ENCODE results near the gene SLC26A5. TPM values are rescaled to one million over a fixed set of nuclear protein-coding genes. Genes with fewer than 3 reads are reported as not detected.

SLC26A5 gene
- total RNA-seq, 4 donors from 2014 or later: not detected

DNA sequence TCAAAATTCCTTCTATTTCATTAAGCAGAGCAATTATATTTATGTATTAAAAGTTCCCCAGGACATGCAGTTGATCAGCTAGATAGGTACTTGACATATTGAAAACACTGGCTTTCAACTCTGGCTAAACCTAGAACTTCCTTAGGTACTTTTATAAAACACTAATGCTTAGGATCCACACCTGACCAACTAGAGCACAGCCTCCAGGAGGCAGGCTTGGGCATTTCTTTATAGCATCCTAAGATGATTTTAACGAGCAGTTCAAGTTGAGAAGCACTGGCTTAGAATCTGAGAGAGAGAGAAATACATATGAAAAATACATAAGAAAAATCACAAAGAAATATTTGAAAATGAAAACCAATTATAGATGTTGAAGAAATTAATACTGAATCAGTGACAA is 20.8 kb downstream of the SLC26A5 start:
- DNase-seq (no peak), ATAC-seq (no peak)
- intact Hi-C loops (cut with DNase I; ENCODE audit: low total_unique reads) (no loop called here), in situ Hi-C loops (cut with MboI; ENCODE audit: low sequenced_read_pairs in 4 of 4) (no loop called here)
- H3K27ac ChIP-seq: no peak overlapping the region
- TF ChIP-seq, protein P1, sequence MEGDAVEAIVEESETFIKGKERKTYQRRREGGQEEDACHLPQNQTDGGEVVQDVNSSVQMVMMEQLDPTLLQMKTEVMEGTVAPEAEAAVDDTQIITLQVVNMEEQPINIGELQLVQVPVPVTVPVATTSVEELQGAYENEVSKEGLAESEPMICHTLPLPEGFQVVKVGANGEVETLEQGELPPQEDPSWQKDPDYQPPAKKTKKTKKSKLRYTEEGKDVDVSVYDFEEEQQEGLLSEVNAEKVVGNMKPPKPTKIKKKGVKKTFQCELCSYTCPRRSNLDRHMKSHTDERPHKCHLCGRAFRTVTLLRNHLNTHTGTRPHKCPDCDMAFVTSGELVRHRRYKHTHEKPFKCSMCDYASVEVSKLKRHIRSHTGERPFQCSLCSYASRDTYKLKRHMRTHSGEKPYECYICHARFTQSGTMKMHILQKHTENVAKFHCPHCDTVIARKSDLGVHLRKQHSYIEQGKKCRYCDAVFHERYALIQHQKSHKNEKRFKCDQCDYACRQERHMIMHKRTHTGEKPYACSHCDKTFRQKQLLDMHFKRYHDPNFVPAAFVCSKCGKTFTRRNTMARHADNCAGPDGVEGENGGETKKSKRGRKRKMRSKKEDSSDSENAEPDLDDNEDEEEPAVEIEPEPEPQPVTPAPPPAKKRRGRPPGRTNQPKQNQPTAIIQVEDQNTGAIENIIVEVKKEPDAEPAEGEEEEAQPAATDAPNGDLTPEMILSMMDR (IDR thresholded peaks at IDR 0.05 in 4 of 5, conservative IDR thresholded peaks at IDR 0.05 in 1 of 5): no peak
- TF ChIP-seq POLR2A (IDR thresholded peaks at IDR 0.05): no peak
- no peak overlapping the region for H3K4me3 ChIP-seq
- H3K36me3 ChIP-seq: no peaks in the 10 kb centered on the region
- no peaks in the 10 kb centered on the region for H3K9me3 ChIP-seq
- H3K27me3 ChIP-seq: no peaks in the 10 kb centered on the region
- H3K4me1 ChIP-seq: no peaks in the 10 kb centered on the region

DNA sequence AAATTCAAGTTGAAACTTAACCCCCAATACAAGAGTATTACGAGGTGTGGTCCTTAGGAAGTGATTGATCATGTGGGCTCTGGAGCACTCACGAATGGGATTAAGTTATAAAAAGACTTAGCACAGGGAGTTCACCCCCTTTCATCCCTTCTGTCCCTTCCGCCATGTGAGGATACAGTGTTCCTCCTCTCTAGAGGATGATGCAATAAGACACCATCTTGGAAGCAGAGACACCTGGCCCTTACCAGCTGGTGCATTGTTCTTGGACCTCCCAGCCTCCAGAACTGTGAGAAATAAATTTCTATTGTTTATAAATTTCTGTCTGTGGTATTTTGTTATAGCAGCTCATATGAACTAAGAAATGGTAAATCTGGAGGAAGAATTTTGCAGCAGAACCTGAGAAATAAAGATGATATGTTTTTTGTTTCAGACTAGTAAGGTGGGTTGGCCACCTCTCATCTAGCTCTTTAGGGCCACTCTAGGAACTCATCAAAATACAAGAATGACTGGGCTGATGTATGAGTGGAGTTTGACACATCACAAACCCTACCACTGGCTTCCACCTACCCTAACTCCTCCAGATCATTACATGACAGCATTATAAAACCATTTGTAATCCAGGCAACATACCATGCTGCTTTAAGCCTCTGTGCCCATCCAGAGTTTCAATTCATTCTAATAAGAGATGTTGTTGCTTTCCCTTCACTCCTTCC is 22.4 kb downstream of the SLC26A5 start:
- no peak for ATAC-seq
- intact Hi-C loops (cut with DNase I; ENCODE audit: low total_unique reads) (no loop called here), in situ Hi-C loops (cut with MboI; ENCODE audit: low sequenced_read_pairs in 4 of 4) (no loop called here)
- no peak overlapping the region for H3K27ac ChIP-seq
- no peak for TF ChIP-seq POLR2A (IDR thresholded peaks at IDR 0.05)
- TF ChIP-seq, protein P1 (IDR thresholded peaks at IDR 0.05 in 4 of 5, conservative IDR thresholded peaks at IDR 0.05 in 1 of 5): no peak
- H3K27me3 ChIP-seq: no peaks in the 10 kb centered on the region
- no peaks in the 10 kb centered on the region for H3K36me3 ChIP-seq
- no peaks in the 10 kb centered on the region for H3K4me1 ChIP-seq
- H3K4me3 ChIP-seq: no peak overlapping the region
- H3K9me3 ChIP-seq: no peaks in the 10 kb centered on the region
- no peak for DNase-seq

DNA sequence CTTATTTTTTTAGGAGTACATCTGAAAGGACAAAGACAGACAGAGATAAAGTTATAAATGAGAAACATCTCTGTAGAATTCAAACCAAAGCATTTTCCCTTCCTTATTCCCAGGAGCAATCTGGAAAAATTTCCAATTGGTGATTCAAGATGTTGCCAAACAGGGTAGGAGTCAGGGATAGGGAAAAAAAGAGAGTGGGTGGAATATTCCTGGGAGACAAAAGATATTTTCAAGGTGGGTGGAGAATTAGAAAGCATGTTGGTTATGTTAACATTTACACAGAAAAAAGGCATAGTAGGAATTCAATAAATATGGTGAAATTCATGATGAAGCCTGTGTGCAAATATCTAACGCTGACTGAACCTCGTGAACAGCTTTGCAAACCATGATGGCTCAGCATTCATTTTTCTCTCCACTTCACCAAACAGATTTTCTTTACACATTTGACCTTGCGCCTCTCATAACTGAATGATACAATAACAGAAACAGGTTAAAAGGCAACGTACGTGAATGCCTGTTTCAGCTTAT is 25.1 kb downstream of the SLC26A5 start:
- no peaks in the 10 kb centered on the region for H3K9me3 ChIP-seq
- intact Hi-C loops (cut with DNase I; ENCODE audit: low total_unique reads) (no loop called here), in situ Hi-C loops (cut with MboI; ENCODE audit: low sequenced_read_pairs in 4 of 4) (no loop called here)
- DNase-seq: no peak
- ATAC-seq: no peak
- TF ChIP-seq, protein P1 (IDR thresholded peaks at IDR 0.05 in 4 of 5, conservative IDR thresholded peaks at IDR 0.05 in 1 of 5): no peak
- no peak for TF ChIP-seq POLR2A (IDR thresholded peaks at IDR 0.05)
- no peaks in the 10 kb centered on the region for H3K36me3 ChIP-seq
- no peaks in the 10 kb centered on the region for H3K4me1 ChIP-seq
- no peak overlapping the region for H3K27ac ChIP-seq
- H3K4me3 ChIP-seq: no peak overlapping the region
- no peaks in the 10 kb centered on the region for H3K27me3 ChIP-seq

DNA sequence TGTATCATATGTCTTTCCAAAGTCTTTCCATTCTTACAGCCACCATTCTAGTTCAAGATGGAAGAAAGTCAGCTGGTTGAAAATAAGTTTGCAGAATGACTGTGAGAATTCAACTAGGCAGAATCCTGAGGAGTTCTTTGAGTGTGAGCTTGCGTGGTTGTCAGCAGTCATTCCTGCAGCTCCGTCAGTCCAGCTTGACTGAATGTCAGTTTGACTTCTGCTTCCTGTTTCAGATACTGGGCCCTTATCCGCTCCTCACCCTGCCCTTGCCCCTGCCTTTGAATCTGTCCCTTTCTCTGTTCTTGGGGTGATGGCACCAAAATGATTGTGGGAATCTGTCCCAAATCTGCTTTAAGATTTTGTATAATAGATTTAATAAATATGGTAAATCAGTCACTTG is 27.8 kb downstream of the SLC26A5 start:
- DNase-seq (no peak), ATAC-seq (no peak)
- intact Hi-C loops (cut with DNase I; ENCODE audit: low total_unique reads): no loop called here
- H3K27ac ChIP-seq: no peak overlapping the region
- in situ Hi-C loops (cut with MboI; ENCODE audit: low sequenced_read_pairs in 4 of 4): no loop called here
- TF ChIP-seq, protein P1 (IDR thresholded peaks at IDR 0.05 in 4 of 5, conservative IDR thresholded peaks at IDR 0.05 in 1 of 5): no peak
- no peak overlapping the region for H3K4me3 ChIP-seq
- no peaks in the 10 kb centered on the region for H3K4me1 ChIP-seq
- no peaks in the 10 kb centered on the region for H3K9me3 ChIP-seq
- H3K36me3 ChIP-seq: no peaks in the 10 kb centered on the region
- H3K27me3 ChIP-seq: no peaks in the 10 kb centered on the region

Data from gastrocnemius medialis (tissue), 4 donors.